Activated CD4-positive, alpha-beta memory T cell treated with anti-CD3 and anti-CD28 coated beads for 36 hours (primary cell): ENCODE data around the gene INSIG1. TPM values are rescaled to one million over a fixed set of nuclear protein-coding genes. Genes with fewer than 3 reads are reported as not detected.
A peak's percentile ranks its signal among the peaks of the same experiment; 100 is the strongest.

Experiments
- CTCF ChIA-PET: fragments of 350-600 bp; sonication (Branson Sonifier 250); formaldehyde crosslinking; loops from one replicate; lab custom pipeline; 2021; ENCODE audit warnings: antibody characterized with exemption, inconsistent platforms; lab: Charles Lee
- POLR2A ChIA-PET: fragments of 350-600 bp; sonication (Branson Sonifier 250); formaldehyde crosslinking; loops from one replicate; lab custom pipeline; 2021; ENCODE audit warnings: antibody characterized with exemption; lab: Charles Lee
- DNase-seq: peaks from one replicate; pipeline ENCODE4 v3.0.0-alpha.2; 2020
- H3K27ac Mint-ChIP-seq: one replicate; pipeline ENCODE4 v1.8.0; 2021; ENCODE audit warnings: mixed read lengths
- H3K27me3 Mint-ChIP-seq: one replicate; pipeline ENCODE4 v1.8.0; 2021; ENCODE audit warnings: mixed read lengths
- H3K36me3 Mint-ChIP-seq: one replicate; pipeline ENCODE4 v1.8.0; 2021; ENCODE audit warnings: mixed read lengths
- H3K4me1 Mint-ChIP-seq: one replicate; pipeline ENCODE4 v1.8.0; 2021; ENCODE audit warnings: low read depth, mixed read lengths
- H3K4me3 Mint-ChIP-seq: one replicate; pipeline ENCODE4 v1.8.0; 2021; ENCODE audit warnings: mild to moderate bottlenecking, mixed read lengths
- H3K9me3 Mint-ChIP-seq: one replicate; pipeline ENCODE4 v1.8.0; 2021; ENCODE audit warnings: mixed read lengths
- intact Hi-C: fragments of 100-400 bp; cut with micrococcal nuclease; formaldehyde crosslinking; loops from one replicate; pipeline ENCODE4 v1.15.1; 2023
- total RNA-seq, 2 experiments: library from RNA; stranded (reverse); gene quantifications; one replicate each; pipeline ENCODE4 v1.2.3, GENCODE V29; 2021

The INSIG1 gene
- total RNA-seq, 2 experiments from 2014 or later: 94.9 to 96.9 TPM

DNA sequence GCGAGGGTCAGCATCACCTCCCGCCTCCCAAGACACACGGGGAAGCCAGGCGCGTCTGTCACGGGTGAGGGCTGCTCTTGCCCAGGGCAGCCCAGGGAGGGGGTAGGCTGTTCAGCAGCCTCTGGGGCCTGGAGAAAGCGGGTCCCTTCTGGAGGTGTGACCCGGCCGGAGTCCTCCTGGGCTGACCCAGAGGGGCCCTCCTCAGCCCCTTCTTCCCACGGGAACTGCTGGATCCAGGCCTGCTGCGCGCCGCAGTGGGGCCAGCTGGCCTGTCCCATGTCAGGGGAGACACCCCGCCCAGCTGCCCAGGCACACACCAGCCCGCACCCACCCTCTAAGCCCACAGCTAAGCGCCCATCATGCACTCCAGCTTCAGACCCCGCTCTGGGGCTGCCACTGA, 41.8 kb downstream of the INSIG1 start:
- POLR2A ChIA-PET: no interaction called here
- H3K36me3 Mint-ChIP-seq: no peaks in the 10 kb centered on the region
- intact Hi-C loops: loop anchor here (2.0 kb wide), 1 partner anchor 41 kb away; no protein-coding TSS in a partner anchor
- no peak overlapping the region for H3K4me3 Mint-ChIP-seq
- H3K27me3 Mint-ChIP-seq: peaks cover 18% of the 10 kb centered on the region
- peaks cover 6% of the 10 kb centered on the region for H3K4me1 Mint-ChIP-seq
- no peaks in the 10 kb centered on the region for H3K9me3 Mint-ChIP-seq
- DNase-seq: no peak
- H3K27ac Mint-ChIP-seq: no peak overlapping the region
- CTCF ChIA-PET: interaction anchor here (0.6 kb wide), 1 partner anchor 42 kb away, joined by 3 read pairs; the partner anchor contains the start of gene INSIG1

DNA sequence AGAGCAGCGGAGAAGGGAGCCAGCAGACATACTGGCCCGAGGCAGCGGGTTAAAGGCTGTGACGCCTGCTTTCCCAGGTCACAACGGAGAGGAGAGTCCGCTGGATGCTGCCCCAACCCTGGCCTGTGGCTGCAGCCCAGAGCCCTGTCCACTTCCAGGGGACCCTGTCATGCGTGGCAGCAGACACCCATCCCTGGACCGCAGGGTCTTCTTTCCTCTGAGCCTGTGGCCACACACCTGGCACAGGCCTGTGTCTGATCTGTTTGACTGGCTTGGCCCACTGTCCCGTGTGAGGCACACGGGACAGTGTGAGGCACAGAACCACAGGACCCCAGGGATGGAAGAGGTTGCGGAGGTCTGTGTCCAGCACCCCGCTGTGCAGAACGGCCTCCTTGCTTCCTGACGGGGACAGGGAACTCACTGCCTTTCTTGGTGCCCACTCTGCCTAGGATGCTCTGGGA, 42.4 kb downstream of the INSIG1 start:
- H3K27ac Mint-ChIP-seq: no peak overlapping the region
- DNase-seq: no peak
- ChIA-PET CTCF (interaction anchor here (0.6 kb wide), 1 partner anchor 42 kb away, joined by 3 read pairs; the partner anchor contains the start of gene INSIG1), POLR2A (no interaction called here)
- no peak overlapping the region for H3K4me3 Mint-ChIP-seq
- H3K4me1 Mint-ChIP-seq: peaks cover 8% of the 10 kb centered on the region
- peaks cover 18% of the 10 kb centered on the region for H3K27me3 Mint-ChIP-seq
- H3K36me3 Mint-ChIP-seq: no peaks in the 10 kb centered on the region
- intact Hi-C loops: loop anchor here (5.0 kb wide), 2 partner anchors 58 to 338 kb away; partner anchors contain the start of gene PAXIP1
- no peaks in the 10 kb centered on the region for H3K9me3 Mint-ChIP-seq

DNA sequence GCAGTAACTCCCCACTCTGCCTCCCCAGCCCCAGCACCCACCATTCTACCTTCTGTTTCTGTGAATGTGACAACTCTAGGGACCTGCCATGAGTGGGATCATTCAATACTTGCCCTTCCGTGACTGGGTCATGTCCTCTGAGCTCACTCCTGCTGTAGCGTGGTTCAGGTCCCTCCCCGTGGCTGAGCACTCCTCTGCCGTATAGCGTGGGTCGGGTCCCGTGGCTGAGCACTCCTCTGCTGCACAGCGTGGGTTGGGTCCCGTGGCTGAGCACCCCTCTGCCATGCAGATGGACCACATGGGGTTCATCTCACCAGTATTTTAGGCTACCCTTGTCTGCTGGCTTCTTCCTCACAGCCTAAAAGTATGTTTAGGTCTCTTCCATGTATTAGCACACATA, 43.0 kb downstream of the INSIG1 start:
- Mint-ChIP-seq H3K27me3 (peaks cover 18% of the 10 kb centered on the region), H3K4me3 (no peak overlapping the region), H3K36me3 (no peaks in the 10 kb centered on the region), H3K27ac (no peak overlapping the region), H3K9me3 (no peaks in the 10 kb centered on the region), H3K4me1 (peaks cover 14% of the 10 kb centered on the region)
- no peak for DNase-seq
- intact Hi-C loops: loop anchor here (5.0 kb wide), 2 partner anchors 58 to 338 kb away; partner anchors contain the start of gene PAXIP1
- ChIA-PET POLR2A (no interaction called here), CTCF (no interaction called here)

DNA sequence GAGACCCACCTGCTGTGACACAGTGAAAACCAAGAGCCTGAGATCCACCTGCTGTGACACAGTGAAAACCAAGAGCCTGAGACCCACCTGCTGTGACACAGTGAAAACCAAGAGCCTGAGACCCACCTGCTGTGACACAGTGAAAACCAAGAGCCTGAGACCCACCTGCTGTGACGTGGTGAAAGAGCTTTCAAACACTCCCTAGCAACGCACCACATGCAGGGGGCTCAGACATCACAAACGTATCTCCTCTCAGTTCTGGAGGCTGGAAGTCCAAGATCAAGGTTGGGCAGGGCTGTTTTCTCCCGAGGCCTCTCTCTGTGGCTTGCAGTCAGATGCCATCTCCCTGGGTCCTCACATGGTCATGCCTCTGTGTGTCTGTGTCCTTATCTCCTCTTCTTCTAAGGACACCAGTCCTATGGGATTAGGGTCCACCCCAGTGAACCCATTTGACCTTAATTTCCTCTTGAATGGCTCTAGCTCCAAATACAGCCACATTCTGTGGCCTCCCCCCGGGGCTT, 43.8 kb downstream of the INSIG1 start:
- no peaks in the 10 kb centered on the region for H3K36me3 Mint-ChIP-seq
- H3K4me3 Mint-ChIP-seq: no peak overlapping the region
- H3K9me3 Mint-ChIP-seq: no peaks in the 10 kb centered on the region
- H3K4me1 Mint-ChIP-seq: peaks cover 14% of the 10 kb centered on the region
- no peak for DNase-seq
- intact Hi-C loops: loop anchor here (5.0 kb wide), 2 partner anchors 59 to 339 kb away; partner anchors contain the start of gene PAXIP1
- peaks cover 18% of the 10 kb centered on the region for H3K27me3 Mint-ChIP-seq
- POLR2A ChIA-PET: no interaction called here
- CTCF ChIA-PET: interaction anchor here (4.2 kb wide), 1 partner anchor 152 kb away, joined by 38 read pairs; no protein-coding TSS in a partner anchor
- no peak overlapping the region for H3K27ac Mint-ChIP-seq

DNA sequence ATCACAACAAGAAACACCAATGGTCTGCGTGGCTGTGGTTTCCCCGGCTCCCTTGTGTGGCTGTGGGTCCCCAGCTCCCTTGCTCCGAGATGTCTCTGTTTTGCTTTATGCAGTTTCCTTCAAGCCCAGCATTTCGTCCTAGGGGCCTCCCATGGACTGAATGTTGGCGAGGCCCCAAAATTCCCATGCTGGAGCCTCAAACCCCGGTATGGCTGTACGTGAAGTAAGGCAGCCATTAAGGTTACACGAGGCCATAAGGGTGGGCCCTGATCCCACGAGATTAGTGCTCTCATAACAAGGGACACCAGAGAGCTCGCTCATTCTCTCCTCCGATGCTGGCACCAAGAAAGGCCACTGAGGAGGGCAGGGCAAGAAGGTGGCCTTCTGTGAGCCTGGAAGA, 44.6 kb downstream of the INSIG1 start:
- DNase-seq: no peak
- ChIA-PET POLR2A (no interaction called here), CTCF (interaction anchor here (3.8 to 4.2 kb wide), 2 partner anchors 153 to 414 kb away, joined by 38 to 56 read pairs; no protein-coding TSS in a partner anchor)
- Mint-ChIP-seq H3K27ac (no peak overlapping the region), H3K4me3 (no peak overlapping the region), H3K4me1 (peaks cover 14% of the 10 kb centered on the region), H3K27me3 (peaks cover 18% of the 10 kb centered on the region), H3K36me3 (no peaks in the 10 kb centered on the region), H3K9me3 (no peaks in the 10 kb centered on the region)
- intact Hi-C loops: loop anchor here (5.0 kb wide), 2 partner anchors 60 to 340 kb away; partner anchors contain the start of gene PAXIP1

DNA sequence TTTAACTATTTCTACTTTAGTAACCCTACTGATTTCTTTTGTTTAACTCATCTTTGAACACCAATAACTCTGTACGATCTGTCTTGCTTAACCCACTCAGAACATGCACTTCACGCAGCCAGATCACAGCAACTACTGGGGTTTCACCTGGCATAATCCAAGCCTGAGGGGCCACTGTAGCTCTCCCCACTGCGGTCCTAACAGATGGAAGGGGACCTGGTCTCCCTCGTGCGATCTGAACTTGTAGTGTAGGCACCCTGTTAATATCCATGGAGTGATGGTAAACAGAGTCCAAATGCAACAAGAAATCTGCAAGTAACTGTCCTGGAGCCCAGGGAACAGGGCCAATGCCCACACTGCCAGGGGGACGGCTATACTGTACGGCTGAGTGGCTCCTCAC, 45.5 kb downstream of the INSIG1 start:
- CTCF ChIA-PET: interaction anchor here (1.3 to 4.2 kb wide), 4 partner anchors 44 to 429 kb away, joined by 3 to 56 read pairs (median 30); no protein-coding TSS in a partner anchor
- H3K36me3 Mint-ChIP-seq: no peaks in the 10 kb centered on the region
- no peak for DNase-seq
- H3K9me3 Mint-ChIP-seq: no peaks in the 10 kb centered on the region
- H3K4me1 Mint-ChIP-seq: peaks cover 14% of the 10 kb centered on the region
- POLR2A ChIA-PET: interaction anchor here (0.6 kb wide), 1 partner anchor 296 kb away, joined by 4 read pairs; no protein-coding TSS in a partner anchor
- H3K27ac Mint-ChIP-seq: no peak overlapping the region
- no peak overlapping the region for H3K4me3 Mint-ChIP-seq
- H3K27me3 Mint-ChIP-seq: peaks cover 15% of the 10 kb centered on the region
- intact Hi-C loops: loop anchor here (5.0 kb wide), 2 partner anchors 61 to 341 kb away; partner anchors contain the start of gene PAXIP1

DNA sequence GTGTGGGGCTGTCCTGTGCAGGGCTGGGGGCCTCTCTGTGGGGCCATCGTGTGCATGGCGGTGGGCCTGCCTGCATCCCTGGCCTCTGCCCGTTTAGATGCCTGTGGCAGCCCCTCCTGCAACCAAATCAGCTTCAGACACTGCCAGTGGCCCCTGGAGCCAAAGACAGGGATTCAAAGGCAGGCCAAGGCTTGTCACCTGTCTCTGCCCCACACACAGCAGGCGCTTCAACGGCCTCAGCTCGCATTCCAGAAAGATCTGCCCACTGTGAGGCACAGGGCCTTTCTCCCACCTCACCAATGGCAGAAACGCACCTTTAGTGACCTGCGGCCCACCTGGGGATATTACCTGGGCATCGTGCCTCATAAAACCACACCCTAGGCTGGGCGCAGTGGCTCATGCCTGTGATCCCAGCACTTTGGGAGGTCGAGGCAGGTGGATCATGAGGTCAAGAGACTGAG, 46.0 kb downstream of the INSIG1 start:
- H3K27ac Mint-ChIP-seq: no peak overlapping the region
- H3K4me3 Mint-ChIP-seq: no peak overlapping the region
- POLR2A ChIA-PET: interaction anchor here (0.6 to 2.1 kb wide), 2 partner anchors 47 to 296 kb away, joined by 4 to 10 read pairs; partner anchors contain the start of gene INSIG1

DNA sequence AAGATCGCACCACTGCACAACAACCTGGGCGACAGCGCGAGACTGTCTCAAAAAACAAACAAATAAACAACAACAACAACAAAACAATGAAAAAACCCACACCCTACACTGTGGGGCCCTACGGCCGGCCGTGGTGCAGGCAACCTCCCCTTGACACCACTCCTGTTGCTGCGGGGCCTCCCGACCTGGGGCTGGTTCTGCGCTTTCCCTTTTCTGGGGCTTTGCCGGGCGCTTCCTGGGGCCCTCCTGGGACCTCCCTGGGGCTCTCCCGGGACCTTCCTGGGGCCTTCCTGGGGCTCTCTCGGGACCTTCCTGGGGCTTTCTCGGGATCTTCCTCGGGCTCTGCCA, 46.6 kb downstream of the INSIG1 start:
- Mint-ChIP-seq H3K4me1 (peaks cover 8% of the 10 kb centered on the region), H3K4me3 (no peak overlapping the region), H3K9me3 (no peaks in the 10 kb centered on the region), H3K27me3 (peaks cover 15% of the 10 kb centered on the region), H3K36me3 (no peaks in the 10 kb centered on the region), H3K27ac (no peak overlapping the region)
- intact Hi-C loops: loop anchor here (5.0 kb wide), 2 partner anchors 62 to 342 kb away; partner anchors contain the start of gene PAXIP1
- no peak for DNase-seq
- POLR2A ChIA-PET: interaction anchor here (0.9 to 2.1 kb wide), 4 partner anchors 45 to 139 kb away, joined by 3 to 10 read pairs (median 4); partner anchors contain the start of gene INSIG1
- CTCF ChIA-PET: interaction anchor here (0.6 to 4.2 kb wide), 32 partner anchors 13 to 1606 kb away, joined by 3 to 56 read pairs (median 5); partner anchors contain the start of gene NOM1

More for the DNA sequence above, 46.0 kb downstream of the INSIG1 start:
- Mint-ChIP-seq H3K27me3 (peaks cover 15% of the 10 kb centered on the region), H3K4me1 (peaks cover 14% of the 10 kb centered on the region), H3K9me3 (no peaks in the 10 kb centered on the region), H3K36me3 (no peaks in the 10 kb centered on the region)
- DNase-seq: no peak
- intact Hi-C loops: loop anchor here (5.0 kb wide), 2 partner anchors 61 to 341 kb away; partner anchors contain the start of gene PAXIP1
- CTCF ChIA-PET: interaction anchor here (1.3 to 4.2 kb wide), 8 partner anchors 12 to 430 kb away, joined by 3 to 56 read pairs (median 14); no protein-coding TSS in a partner anchor

DNA sequence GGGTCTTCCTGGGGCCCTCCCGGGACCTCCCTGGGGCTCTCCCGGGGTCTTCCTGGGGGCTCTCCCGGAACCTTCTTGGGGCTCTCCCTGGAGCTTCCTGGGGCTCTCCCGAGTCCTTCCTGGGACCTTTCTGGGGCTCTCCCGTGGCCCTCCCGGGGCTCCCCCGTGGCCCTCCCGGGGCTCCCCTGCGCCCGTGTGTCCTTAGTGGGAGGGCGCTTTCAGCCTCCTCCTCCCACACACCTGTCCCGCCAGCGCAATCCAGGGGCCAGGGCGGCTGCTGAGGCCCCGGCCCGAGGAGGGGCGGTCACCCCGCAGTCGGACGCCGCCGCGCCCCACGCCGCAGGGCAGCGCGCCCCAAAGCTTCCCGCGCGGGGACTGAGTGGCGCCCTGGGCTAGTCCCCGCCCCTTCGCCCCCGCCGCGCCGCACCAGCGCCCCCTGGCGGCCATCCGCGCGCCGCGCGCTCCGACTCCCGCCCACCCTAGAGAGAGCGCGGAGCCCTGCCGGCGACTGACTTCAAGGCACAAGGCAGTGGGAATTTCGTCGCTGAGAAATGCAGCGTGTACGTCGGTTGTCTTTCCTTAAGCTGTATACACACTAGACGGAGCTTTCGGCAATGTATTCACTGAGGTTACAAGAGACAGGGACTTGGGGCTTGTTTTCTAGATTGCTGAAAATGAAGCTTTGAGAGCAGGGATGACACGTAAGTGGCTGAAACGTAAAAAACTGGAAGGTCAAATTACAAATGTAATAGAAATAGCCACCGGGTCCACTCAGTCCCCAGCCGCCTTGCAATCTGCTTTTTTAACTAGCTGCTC, 47.1 kb downstream of the INSIG1 start:
- Mint-ChIP-seq H3K4me3 (peak overlapping the region; percentile 45), H3K27ac (no peak overlapping the region), H3K9me3 (no peaks in the 10 kb centered on the region), H3K4me1 (peaks cover 7% of the 10 kb centered on the region), H3K36me3 (no peaks in the 10 kb centered on the region), H3K27me3 (peaks cover 15% of the 10 kb centered on the region)
- DNase-seq: peak; percentile 85
- CTCF ChIA-PET: interaction anchor here (0.6 to 4.2 kb wide), 52 partner anchors 8 to 1812 kb away, joined by 3 to 56 read pairs (median 4); partner anchors contain the start of genes NOM1 and PAXIP1
- intact Hi-C loops: loop anchor here (1.0 to 5.0 kb wide), 6 partner anchors 46 to 418 kb away; partner anchors contain the start of gene PAXIP1
- POLR2A ChIA-PET: interaction anchor here (0.9 to 2.1 kb wide), 4 partner anchors 46 to 139 kb away, joined by 3 to 10 read pairs (median 4); partner anchors contain the start of gene INSIG1

DNA sequence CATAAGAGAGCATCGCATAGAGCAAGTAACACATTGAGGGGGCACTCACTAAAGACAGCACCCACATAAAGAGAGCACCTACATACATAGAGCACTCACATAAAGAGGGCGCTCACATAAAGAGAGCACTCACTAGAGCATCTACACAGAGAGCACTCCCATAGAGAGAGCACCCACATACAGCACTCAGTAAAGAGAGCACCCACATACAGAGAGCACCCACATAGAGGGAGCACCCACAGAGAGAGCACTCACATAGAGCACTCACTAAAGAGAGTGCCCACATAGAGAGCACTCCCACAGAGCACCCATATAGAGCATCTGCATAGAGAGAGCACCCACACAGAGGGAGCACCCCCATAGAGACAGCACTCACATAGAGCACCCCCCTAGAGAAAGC, 47.8 kb downstream of the INSIG1 start:
- Mint-ChIP-seq H3K27me3 (peaks cover 13% of the 10 kb centered on the region), H3K4me3 (peak overlapping the region; percentile 45), H3K9me3 (no peaks in the 10 kb centered on the region), H3K4me1 (peaks cover 7% of the 10 kb centered on the region), H3K36me3 (no peaks in the 10 kb centered on the region), H3K27ac (no peak overlapping the region)
- DNase-seq: no peak
- intact Hi-C loops: loop anchor here (1.0 kb wide), 4 partner anchors 46 to 418 kb away; no protein-coding TSS in a partner anchor
- ChIA-PET CTCF (interaction anchor here (0.6 to 4.2 kb wide), 45 partner anchors 8 to 1811 kb away, joined by 3 to 56 read pairs (median 5); partner anchors contain the start of gene PAXIP1), POLR2A (interaction anchor here (1.3 to 2.1 kb wide), 3 partner anchors 47 to 140 kb away, joined by 4 to 10 read pairs (median 5); partner anchors contain the start of gene INSIG1)

DNA sequence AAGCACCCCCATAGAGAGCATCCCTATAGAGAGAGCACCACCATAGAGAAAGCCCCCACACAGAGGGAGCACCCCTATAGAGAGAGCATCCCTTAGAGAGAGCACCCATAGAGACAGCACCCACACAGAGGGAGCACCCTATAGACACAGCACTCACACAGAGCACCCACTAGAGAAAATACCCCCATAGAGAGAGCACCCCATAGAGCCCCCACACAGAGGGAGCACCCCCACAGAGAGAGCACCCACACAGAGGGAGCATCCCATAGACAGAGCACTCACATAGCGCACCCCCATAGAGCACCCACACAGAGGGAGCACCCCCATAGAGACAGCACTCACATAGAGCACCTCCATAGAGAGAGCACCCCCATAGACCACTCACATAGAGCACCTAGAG, 48.6 kb downstream of the INSIG1 start:
- DNase-seq: no peak
- Mint-ChIP-seq H3K27ac (no peak overlapping the region), H3K36me3 (no peaks in the 10 kb centered on the region), H3K9me3 (no peaks in the 10 kb centered on the region), H3K4me1 (peaks cover 7% of the 10 kb centered on the region), H3K4me3 (no peak overlapping the region), H3K27me3 (peaks cover 13% of the 10 kb centered on the region)
- POLR2A ChIA-PET: no interaction called here
- intact Hi-C loops: no loop called here
- CTCF ChIA-PET: no interaction called here
